Left ventricle myocardium superior (tissue), 1 donor: ENCODE results near the gene MYRF. TPM values are rescaled to one million over a fixed set of nuclear protein-coding genes. Genes with fewer than 3 reads are reported as not detected.

Experiments used
- ATAC-seq: fragments of 200-7000 bp; cut with Tn5 transposase; one replicate; pipeline ENCODE4 v1.9.1; 2020; ENCODE audit warnings: mild to moderate bottlenecking, moderate library complexity
- DNase-seq: peaks from one replicate; pipeline ENCODE4 v3.0.0-alpha.2; 2020
- intact Hi-C: fragments of 100-400 bp; cut with micrococcal nuclease; formaldehyde crosslinking; loops from one replicate; pipeline ENCODE4 v1.11.0; 2022
- total RNA-seq: library from RNA; stranded (reverse); fragmentation: NEBNext Ultra II Directional; extraction: Animal tissue kit (Norgen Biotek cat#: 25700); gene quantifications from one replicate; pipeline ENCODE4 v1.2.1, GENCODE V29; 2021
- donor health status: DM: no; HTN: yes; CAD: no; lungs with severe emphysema.

Gene MYRF
- total RNA-seq, 1 donor from 2014 or later = 2.1 TPM

GRCh38 chr11:61717286-61718033, 35.0 kb upstream of the MYRF start:
- ATAC-seq (no peak), DNase-seq (no peak)
- intact Hi-C loops = no loop called here

GRCh38 chr11:61718046-61718531, 34.3 kb upstream of the MYRF start:
- ATAC-seq = peak; percentile 18
- no peak for DNase-seq
- intact Hi-C loops = no loop called here

DNA sequence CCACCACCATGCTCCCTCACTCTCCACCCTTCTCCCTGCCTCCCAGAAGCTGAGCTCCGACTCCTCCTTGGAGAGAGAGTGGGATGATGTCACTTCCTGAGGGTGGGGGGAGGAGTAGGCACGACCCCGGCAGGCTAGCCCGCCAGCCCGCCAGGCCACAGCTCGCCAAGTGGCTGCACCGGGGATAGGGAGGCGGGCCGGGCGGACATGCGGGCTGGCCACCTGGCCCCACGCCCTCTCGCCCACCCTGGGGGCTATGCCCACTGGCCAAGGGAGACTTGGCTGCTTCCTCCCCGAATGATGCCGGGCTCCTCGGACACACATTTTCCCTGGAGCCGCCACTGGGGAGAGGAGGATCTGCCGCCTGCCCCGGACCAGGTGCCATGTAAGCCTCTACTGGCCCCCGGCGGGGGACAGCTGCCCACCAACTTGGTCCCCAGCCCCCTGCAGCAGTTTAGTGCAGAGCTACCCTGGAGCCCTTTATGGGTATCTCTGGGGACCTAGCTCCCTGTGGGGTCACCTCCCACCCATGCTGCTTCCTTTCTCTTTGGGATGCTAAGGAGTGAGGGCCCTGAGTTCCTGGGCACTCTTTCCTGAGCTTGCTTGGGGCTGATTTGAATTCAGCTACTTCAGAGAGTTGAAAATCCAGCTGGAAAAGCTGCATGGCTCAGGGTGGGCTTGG, 33.7 kb upstream of the MYRF start:
- ATAC-seq = peak; percentile 76
- peak; percentile 62 for DNase-seq
- intact Hi-C loops = no loop called here

GRCh38 chr11:61719978-61720377, 32.5 kb upstream of the MYRF start:
- ATAC-seq (no peak), DNase-seq (no peak)
- intact Hi-C loops = no loop called here

GRCh38 chr11:61720597-61720996, 31.8 kb upstream of the MYRF start:
- no peak for ATAC-seq
- DNase-seq = no peak
- intact Hi-C loops = no loop called here

DNA sequence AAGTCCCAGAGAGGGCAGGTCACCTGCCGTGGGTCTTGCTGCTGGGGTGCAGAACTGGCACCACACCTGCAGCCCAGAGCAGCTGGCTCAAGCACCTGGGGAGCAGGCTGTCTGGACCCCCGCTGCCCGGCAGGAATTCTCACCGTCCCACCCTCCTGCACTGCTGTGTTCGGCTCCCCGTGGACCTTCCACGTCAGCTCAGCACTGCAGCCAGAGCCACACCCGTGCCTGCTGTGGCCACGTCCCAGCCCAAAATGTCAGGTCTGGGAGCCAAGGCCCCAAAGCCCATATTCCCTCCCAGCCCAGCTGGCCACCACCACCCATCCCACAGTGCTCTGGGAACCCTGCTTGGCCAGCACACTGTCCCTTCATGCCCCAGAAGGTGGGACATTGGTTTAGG, 28.0 kb upstream of the MYRF start:
- intact Hi-C loops = no loop called here
- ATAC-seq = peak; percentile 55
- DNase-seq = peak; percentile 62

GRCh38 chr11:61725781-61726231, 26.6 kb upstream of the MYRF start:
- no peak for DNase-seq
- intact Hi-C loops = no loop called here
- ATAC-seq = no peak

- intact Hi-C loops = no loop called here
- ATAC-seq (no peak), DNase-seq (no peak)
Measured at GRCh38 chr11:61726775-61727174, 25.7 kb upstream of the MYRF start.

GRCh38 chr11:61727401-61727811, 25.0 kb upstream of the MYRF start:
- DNase-seq (no peak), ATAC-seq (peak; percentile 42)

GRCh38 chr11:61728066-61728939, 24.1 kb upstream of the MYRF start:
- ATAC-seq = no peak
- DNase-seq = no peak
- intact Hi-C loops = no loop called here

More at GRCh38 chr11:61727401-61727811, 25.0 kb upstream of the MYRF start:
- intact Hi-C loops = no loop called here

GRCh38 chr11:61728940-61729219, 23.6 kb upstream of the MYRF start:
- ATAC-seq (no peak), DNase-seq (no peak)
- intact Hi-C loops = no loop called here

DNA sequence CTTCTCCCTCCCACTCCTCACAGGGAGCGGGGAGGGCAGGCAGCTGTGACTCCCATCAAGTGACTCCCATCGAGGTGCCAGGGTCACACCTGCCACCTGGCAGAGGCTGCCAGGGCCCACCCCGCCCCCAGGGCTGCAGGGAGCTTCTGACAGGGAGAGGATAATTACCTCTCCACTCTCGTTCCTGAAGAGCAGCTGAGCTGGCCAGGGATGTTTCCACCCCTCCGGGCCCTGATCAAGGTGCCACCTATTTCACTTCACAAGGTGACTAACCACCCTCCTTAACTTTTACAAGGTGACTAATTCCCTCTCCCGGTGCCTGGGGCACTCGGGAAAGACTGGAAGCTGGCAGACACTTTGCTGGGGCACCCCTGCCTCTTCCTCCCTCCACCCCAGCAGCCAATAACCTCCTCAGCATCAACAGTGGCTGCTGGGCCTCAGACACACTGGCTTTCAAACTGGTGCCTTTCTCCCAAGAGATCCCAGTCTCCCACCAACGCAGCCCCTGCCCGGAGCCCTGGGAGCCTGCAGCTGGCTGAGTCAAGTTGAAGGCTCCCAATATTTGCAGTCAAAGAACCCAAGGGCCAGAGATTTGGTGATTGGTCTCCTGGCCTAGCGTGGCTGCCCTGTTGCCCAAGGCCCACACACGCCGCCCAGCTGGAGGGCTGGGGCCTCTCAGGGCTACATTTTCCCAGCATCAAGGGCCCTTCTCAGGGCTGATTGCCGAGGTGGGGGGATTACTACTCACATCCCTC, 22.0 kb upstream of the MYRF start:
- DNase-seq (no peak), ATAC-seq (no peak)
- intact Hi-C loops = loop anchor here (10.0 kb wide), 1 partner anchor 46 kb away; the partner anchor contains the start of gene DAGLA

- intact Hi-C loops = loop anchor here (10.0 kb wide), 1 partner anchor 47 kb away; the partner anchor contains the start of gene DAGLA
- ATAC-seq (no peak), DNase-seq (no peak)
Measured at GRCh38 chr11:61731211-61731951, 21.1 kb upstream of the MYRF start.

DNA sequence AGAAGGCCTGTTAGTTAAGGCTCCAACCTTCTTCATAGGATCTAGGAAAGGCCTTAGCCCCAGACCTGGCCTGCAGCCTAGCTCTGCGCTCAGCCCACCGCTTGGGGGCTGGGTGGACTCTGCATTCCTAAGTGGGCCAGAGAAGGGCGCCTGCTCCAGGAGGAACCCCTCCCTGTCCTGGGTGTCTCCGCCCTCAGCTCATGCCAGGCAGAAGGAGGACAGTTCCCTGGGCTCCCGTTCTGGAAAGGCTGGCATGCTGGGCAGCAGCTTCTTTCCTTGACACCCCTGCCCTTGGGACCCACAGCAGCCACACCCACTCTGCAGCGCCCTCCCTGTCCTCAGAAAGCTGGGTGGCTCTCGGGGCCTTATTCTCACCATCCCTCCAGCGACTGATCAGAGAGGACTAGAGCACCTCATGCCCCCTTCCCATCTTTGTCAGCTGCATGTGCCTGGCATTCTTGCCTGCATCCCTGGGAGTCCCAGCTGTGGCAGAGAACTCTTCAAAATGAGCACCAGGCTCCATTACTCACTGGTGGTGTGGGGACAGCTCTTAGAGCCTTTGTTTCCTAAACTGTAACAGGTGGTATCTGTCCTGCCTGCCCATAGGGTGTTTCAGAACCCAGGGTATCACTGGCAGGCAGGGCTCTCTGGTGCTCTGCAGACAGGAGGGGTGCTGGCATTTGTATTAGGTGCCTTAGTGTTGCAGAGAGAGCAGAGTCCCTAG, 20.3 kb upstream of the MYRF start:
- ATAC-seq (no peak), DNase-seq (no peak)
- intact Hi-C loops = loop anchor here (10.0 kb wide), 1 partner anchor 47 kb away; the partner anchor contains the start of gene DAGLA

- ATAC-seq = peak; percentile 31
- intact Hi-C loops = loop anchor here (10.0 kb wide), 1 partner anchor 48 kb away; the partner anchor contains the start of gene DAGLA
- DNase-seq = peak; percentile 56
Measured at GRCh38 chr11:61732705-61733104, 19.7 kb upstream of the MYRF start.

GRCh38 chr11:61733120-61733978, 19.1 kb upstream of the MYRF start:
- DNase-seq (peak; percentile 93), ATAC-seq (peak; percentile 89)
- intact Hi-C loops = loop anchor here (10.0 kb wide), 1 partner anchor 49 kb away; the partner anchor contains the start of gene DAGLA
